ENCODE results near the gene RPL15. TPM values are rescaled to one million over a fixed set of nuclear protein-coding genes. Genes with fewer than 3 reads are reported as not detected.

RPL15 gene
- total RNA-seq, 4 donors from 2014 or later: 1,296 to 1,829 (median 1,447) TPM

GRCh38 chr3:23894254-23895061, 22.5 kb upstream of the RPL15 start:
- no peak overlapping the region for H3K27ac ChIP-seq
- peaks cover 0 to 35% (median 0%) of the 10 kb centered on the region in 3 donors for H3K36me3 ChIP-seq

GRCh38 chr3:23895181-23895580, 21.8 kb upstream of the RPL15 start:
- DNase-seq (ENCODE audit: low spot score in 2 of 2): no peak
- Histone ChIP-seq H3K4me1 (no peaks in the 10 kb centered on the region), H3K4me3 (no peak overlapping the region), H3K27me3 (no peaks in the 10 kb centered on the region), H3K27ac (no peak overlapping the region), H3K9me3 (no peaks in the 10 kb centered on the region), H3K36me3 (peaks cover 0 to 42% (median 0%) of the 10 kb centered on the region in 3 donors)
- no peak for TF ChIP-seq EP300 (IDR thresholded peaks at IDR 0.05)
- no peak for TF ChIP-seq POLR2A (IDR thresholded peaks at IDR 0.05)
- no peak for TF ChIP-seq CTCF (IDR thresholded peaks at IDR 0.05)
- WGBS, 2 donors: 92 to 93% methylated on average over 4 of the region's 4 CpGs

More at GRCh38 chr3:23894254-23895061, 22.5 kb upstream of the RPL15 start:
- H3K9me3 ChIP-seq: no peaks in the 10 kb centered on the region
- no peaks in the 10 kb centered on the region for H3K27me3 ChIP-seq
- 84 to 87% methylated on average over 8 of the region's 8 CpGs for WGBS, 2 donors
- no peak for TF ChIP-seq CTCF (IDR thresholded peaks at IDR 0.05)
- TF ChIP-seq POLR2A (IDR thresholded peaks at IDR 0.05): no peak
- no peak for TF ChIP-seq EP300 (IDR thresholded peaks at IDR 0.05)
- H3K4me3 ChIP-seq: no peak overlapping the region
- DNase-seq (ENCODE audit: low spot score in 2 of 2): no peak
- H3K4me1 ChIP-seq: no peaks in the 10 kb centered on the region

- TF ChIP-seq CTCF (IDR thresholded peaks at IDR 0.05) (no peak), POLR2A (IDR thresholded peaks at IDR 0.05) (no peak), EP300 (IDR thresholded peaks at IDR 0.05) (no peak)
- WGBS, 2 donors: 66 to 72% methylated on average over 6 of the region's 6 CpGs
- H3K4me1 ChIP-seq: no peaks in the 10 kb centered on the region
- no peaks in the 10 kb centered on the region for H3K27me3 ChIP-seq
- no peaks in the 10 kb centered on the region for H3K9me3 ChIP-seq
- DNase-seq (ENCODE audit: low spot score in 2 of 2): no peak
- no peak overlapping the region for H3K4me3 ChIP-seq
- H3K27ac ChIP-seq: no peak overlapping the region
- peaks cover 0 to 60% (median 0%) of the 10 kb centered on the region in 3 donors for H3K36me3 ChIP-seq
These were observed 16.2 kb upstream of the RPL15 start for GRCh38 chr3:23900744-23901143.

GRCh38 chr3:23904545-23904944, 12.4 kb upstream of the RPL15 start:
- Histone ChIP-seq H3K4me1 (no peaks in the 10 kb centered on the region), H3K36me3 (peaks cover 0 to 63% (median 0%) of the 10 kb centered on the region in 3 donors), H3K27ac (no peak overlapping the region), H3K27me3 (no peaks in the 10 kb centered on the region), H3K4me3 (no peak overlapping the region), H3K9me3 (no peaks in the 10 kb centered on the region)
- DNase-seq (ENCODE audit: low spot score in 2 of 2): no peak
- TF ChIP-seq CTCF (IDR thresholded peaks at IDR 0.05): no peak
- TF ChIP-seq EP300 (IDR thresholded peaks at IDR 0.05): no peak
- no peak for TF ChIP-seq POLR2A (IDR thresholded peaks at IDR 0.05)

GRCh38 chr3:23909341-23909740, 7.6 kb upstream of the RPL15 start:
- peaks cover 0 to 3% (median 0%) of the 10 kb centered on the region in 4 donors for H3K4me1 ChIP-seq
- peaks cover 0 to 47% (median 0%) of the 10 kb centered on the region in 3 donors for H3K36me3 ChIP-seq
- WGBS, 2 donors: 87 to 93% methylated on average over 7 of the region's 7 CpGs
- no peaks in the 10 kb centered on the region for H3K9me3 ChIP-seq
- TF ChIP-seq POLR2A (IDR thresholded peaks at IDR 0.05) (no peak), EP300 (IDR thresholded peaks at IDR 0.05) (no peak), CTCF (IDR thresholded peaks at IDR 0.05) (no peak)
- no peak overlapping the region for H3K4me3 ChIP-seq
- DNase-seq (ENCODE audit: low spot score in 2 of 2): no peak
- H3K27me3 ChIP-seq: no peaks in the 10 kb centered on the region
- H3K27ac ChIP-seq: no peak overlapping the region

Data from tibial nerve (tissue), 4 donors.